Measurements from ENCODE around the gene GPR152.

GRCh38 chr11:67493548-67494370 is 41.2 kb upstream of the GPR152 start:
- TF ChIP-seq CTCF (IDR thresholded peaks at IDR 0.05) (no peak), POLR2A (IDR thresholded peaks at IDR 0.05) (no peak)

All from sigmoid colon (tissue), 3 donors.